ENCODE data around the gene CLRN2.

CLRN2 gene

DNA sequence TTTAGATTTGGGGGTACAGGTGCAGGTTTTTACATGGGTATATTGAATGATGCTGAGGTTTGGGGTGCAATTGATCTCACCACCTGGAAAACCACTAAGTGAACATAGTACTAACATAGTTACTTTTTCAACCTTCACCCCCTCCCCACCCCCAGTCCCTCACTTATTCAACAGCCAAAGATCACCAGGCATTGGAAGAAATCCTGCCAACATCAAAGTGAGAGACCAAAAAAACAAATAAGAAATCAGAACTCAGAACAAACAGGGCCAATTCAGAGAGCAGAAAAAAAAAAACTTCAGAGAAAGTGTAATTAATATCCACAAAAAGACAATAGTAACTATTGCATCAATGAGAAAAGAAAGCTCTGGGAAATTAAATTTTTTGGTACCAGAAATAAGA, 41.5 kb downstream of the CLRN2 start:
- TF ChIP-seq ZNF8 (CRISPR knock-in tag; IDR thresholded peaks at IDR 0.05): no peak
- TF ChIP-seq, protein P1, sequence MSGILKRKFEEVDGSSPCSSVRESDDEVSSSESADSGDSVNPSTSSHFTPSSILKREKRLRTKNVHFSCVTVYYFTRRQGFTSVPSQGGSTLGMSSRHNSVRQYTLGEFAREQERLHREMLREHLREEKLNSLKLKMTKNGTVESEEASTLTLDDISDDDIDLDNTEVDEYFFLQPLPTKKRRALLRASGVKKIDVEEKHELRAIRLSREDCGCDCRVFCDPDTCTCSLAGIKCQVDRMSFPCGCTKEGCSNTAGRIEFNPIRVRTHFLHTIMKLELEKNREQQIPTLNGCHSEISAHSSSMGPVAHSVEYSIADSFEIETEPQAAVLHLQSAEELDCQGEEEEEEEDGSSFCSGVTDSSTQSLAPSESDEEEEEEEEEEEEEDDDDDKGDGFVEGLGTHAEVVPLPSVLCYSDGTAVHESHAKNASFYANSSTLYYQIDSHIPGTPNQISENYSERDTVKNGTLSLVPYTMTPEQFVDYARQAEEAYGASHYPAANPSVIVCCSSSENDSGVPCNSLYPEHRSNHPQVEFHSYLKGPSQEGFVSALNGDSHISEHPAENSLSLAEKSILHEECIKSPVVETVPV (CRISPR knock-in tag; IDR thresholded peaks at IDR 0.05): no peak
- TF ChIP-seq ZFP3 (CRISPR knock-in tag; IDR thresholded peaks at IDR 0.05): no peak
- TF ChIP-seq CSDC2 (CRISPR knock-in tag; IDR thresholded peaks at IDR 0.05): no peak
- TF ChIP-seq ZNF70 (CRISPR knock-in tag; IDR thresholded peaks at IDR 0.05): no peak
- TF ChIP-seq, protein P2, sequence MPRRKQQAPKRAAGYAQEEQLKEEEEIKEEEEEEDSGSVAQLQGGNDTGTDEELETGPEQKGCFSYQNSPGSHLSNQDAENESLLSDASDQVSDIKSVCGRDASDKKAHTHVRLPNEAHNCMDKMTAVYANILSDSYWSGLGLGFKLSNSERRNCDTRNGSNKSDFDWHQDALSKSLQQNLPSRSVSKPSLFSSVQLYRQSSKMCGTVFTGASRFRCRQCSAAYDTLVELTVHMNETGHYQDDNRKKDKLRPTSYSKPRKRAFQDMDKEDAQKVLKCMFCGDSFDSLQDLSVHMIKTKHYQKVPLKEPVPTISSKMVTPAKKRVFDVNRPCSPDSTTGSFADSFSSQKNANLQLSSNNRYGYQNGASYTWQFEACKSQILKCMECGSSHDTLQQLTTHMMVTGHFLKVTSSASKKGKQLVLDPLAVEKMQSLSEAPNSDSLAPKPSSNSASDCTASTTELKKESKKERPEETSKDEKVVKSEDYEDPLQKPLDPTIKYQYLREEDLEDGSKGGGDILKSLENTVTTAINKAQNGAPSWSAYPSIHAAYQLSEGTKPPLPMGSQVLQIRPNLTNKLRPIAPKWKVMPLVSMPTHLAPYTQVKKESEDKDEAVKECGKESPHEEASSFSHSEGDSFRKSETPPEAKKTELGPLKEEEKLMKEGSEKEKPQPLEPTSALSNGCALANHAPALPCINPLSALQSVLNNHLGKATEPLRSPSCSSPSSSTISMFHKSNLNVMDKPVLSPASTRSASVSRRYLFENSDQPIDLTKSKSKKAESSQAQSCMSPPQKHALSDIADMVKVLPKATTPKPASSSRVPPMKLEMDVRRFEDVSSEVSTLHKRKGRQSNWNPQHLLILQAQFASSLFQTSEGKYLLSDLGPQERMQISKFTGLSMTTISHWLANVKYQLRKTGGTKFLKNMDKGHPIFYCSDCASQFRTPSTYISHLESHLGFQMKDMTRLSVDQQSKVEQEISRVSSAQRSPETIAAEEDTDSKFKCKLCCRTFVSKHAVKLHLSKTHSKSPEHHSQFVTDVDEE (CRISPR knock-in tag; IDR thresholded peaks at IDR 0.05): no peak
- TF ChIP-seq RARB (CRISPR knock-in tag; IDR thresholded peaks at IDR 0.05): no peak
- TF ChIP-seq BACH2 (CRISPR knock-in tag; IDR thresholded peaks at IDR 0.05; ENCODE audit: borderline replicate concordance): no peak
- TF ChIP-seq, protein P3, sequence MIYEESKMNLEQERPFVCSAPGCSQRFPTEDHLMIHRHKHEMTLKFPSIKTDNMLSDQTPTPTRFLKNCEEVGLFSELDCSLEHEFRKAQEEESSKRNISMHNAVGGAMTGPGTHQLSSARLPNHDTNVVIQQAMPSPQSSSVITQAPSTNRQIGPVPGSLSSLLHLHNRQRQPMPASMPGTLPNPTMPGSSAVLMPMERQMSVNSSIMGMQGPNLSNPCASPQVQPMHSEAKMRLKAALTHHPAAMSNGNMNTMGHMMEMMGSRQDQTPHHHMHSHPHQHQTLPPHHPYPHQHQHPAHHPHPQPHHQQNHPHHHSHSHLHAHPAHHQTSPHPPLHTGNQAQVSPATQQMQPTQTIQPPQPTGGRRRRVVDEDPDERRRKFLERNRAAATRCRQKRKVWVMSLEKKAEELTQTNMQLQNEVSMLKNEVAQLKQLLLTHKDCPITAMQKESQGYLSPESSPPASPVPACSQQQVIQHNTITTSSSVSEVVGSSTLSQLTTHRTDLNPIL (CRISPR knock-in tag; IDR thresholded peaks at IDR 0.05; ENCODE audit: low read depth): no peak
- TF ChIP-seq OSR1 (CRISPR knock-in tag; IDR thresholded peaks at IDR 0.05): no peak
- TF ChIP-seq ISL1 (CRISPR knock-in tag; IDR thresholded peaks at IDR 0.05): no peak
- TF ChIP-seq, protein P4, sequence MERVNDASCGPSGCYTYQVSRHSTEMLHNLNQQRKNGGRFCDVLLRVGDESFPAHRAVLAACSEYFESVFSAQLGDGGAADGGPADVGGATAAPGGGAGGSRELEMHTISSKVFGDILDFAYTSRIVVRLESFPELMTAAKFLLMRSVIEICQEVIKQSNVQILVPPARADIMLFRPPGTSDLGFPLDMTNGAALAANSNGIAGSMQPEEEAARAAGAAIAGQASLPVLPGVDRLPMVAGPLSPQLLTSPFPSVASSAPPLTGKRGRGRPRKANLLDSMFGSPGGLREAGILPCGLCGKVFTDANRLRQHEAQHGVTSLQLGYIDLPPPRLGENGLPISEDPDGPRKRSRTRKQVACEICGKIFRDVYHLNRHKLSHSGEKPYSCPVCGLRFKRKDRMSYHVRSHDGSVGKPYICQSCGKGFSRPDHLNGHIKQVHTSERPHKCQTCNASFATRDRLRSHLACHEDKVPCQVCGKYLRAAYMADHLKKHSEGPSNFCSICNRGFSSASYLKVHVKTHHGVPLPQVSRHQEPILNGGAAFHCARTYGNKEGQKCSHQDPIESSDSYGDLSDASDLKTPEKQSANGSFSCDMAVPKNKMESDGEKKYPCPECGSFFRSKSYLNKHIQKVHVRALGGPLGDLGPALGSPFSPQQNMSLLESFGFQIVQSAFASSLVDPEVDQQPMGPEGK (CRISPR knock-in tag; IDR thresholded peaks at IDR 0.05; ENCODE audit: borderline replicate concordance): no peak
- TF ChIP-seq PPARA (CRISPR knock-in tag; IDR thresholded peaks at IDR 0.05; ENCODE audit: borderline replicate concordance): no peak
- TF ChIP-seq, protein P5, sequence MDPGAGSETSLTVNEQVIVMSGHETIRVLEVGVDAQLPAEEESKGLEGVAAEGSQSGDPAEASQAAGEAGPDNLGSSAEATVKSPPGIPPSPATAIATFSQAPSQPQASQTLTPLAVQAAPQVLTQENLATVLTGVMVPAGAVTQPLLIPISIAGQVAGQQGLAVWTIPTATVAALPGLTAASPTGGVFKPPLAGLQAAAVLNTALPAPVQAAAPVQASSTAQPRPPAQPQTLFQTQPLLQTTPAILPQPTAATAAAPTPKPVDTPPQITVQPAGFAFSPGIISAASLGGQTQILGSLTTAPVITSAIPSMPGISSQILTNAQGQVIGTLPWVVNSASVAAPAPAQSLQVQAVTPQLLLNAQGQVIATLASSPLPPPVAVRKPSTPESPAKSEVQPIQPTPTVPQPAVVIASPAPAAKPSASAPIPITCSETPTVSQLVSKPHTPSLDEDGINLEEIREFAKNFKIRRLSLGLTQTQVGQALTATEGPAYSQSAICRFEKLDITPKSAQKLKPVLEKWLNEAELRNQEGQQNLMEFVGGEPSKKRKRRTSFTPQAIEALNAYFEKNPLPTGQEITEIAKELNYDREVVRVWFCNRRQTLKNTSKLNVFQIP (CRISPR knock-in tag; IDR thresholded peaks at IDR 0.05; ENCODE audit: borderline replicate concordance, low read depth): no peak
- ATAC-seq: no peak

DNA sequence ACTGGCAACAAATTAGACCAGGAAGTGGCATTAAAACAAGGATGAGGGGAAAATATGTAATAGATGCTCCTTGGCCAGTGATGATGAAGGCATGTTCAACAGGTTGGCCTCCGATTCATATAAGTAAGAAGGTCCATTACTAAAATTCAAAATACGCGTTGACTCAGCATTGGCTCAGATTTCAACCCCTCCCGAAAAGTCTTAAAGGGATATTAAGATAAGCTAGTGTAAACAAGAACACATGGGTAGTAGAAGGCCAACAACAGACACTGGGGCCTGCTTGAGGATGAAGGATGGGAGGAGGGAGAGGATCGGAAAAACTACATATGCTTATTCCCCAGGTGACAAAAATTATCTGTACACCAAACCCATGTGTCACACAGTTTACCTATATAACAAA, 42.9 kb downstream of the CLRN2 start:
- ATAC-seq: no peak
- no peak for TF ChIP-seq GLIS3 (CRISPR knock-in tag; IDR thresholded peaks at IDR 0.05)
- no peak for TF ChIP-seq ISL1 (CRISPR knock-in tag; IDR thresholded peaks at IDR 0.05)
- TF ChIP-seq OSR1 (CRISPR knock-in tag; IDR thresholded peaks at IDR 0.05): no peak
- no peak for TF ChIP-seq ZC3H10 (CRISPR knock-in tag; IDR thresholded peaks at IDR 0.05)
- no peak for TF ChIP-seq RARB (CRISPR knock-in tag; IDR thresholded peaks at IDR 0.05)
- no peak for TF ChIP-seq CSDC2 (CRISPR knock-in tag; IDR thresholded peaks at IDR 0.05)
- TF ChIP-seq, protein P1 (CRISPR knock-in tag; IDR thresholded peaks at IDR 0.05): no peak
- TF ChIP-seq PPARA (CRISPR knock-in tag; IDR thresholded peaks at IDR 0.05; ENCODE audit: borderline replicate concordance): no peak
- TF ChIP-seq, protein P5 (CRISPR knock-in tag; IDR thresholded peaks at IDR 0.05; ENCODE audit: borderline replicate concordance, low read depth): no peak
- TF ChIP-seq ZFP30 (CRISPR knock-in tag; IDR thresholded peaks at IDR 0.05): no peak
- TF ChIP-seq, protein P3 (CRISPR knock-in tag; IDR thresholded peaks at IDR 0.05; ENCODE audit: low read depth): no peak
- no peak for TF ChIP-seq TOX (CRISPR knock-in tag; IDR thresholded peaks at IDR 0.05; ENCODE audit: borderline replicate concordance)
- no peak for TF ChIP-seq ZNF8 (CRISPR knock-in tag; IDR thresholded peaks at IDR 0.05)
- TF ChIP-seq, protein P4 (CRISPR knock-in tag; IDR thresholded peaks at IDR 0.05; ENCODE audit: borderline replicate concordance): no peak
- TF ChIP-seq ESRRG (CRISPR knock-in tag; IDR thresholded peaks at IDR 0.05): no peak
- TF ChIP-seq SNAI2 (CRISPR knock-in tag; IDR thresholded peaks at IDR 0.05): no peak
